HL-60 (cell line): Measurements from ENCODE around the gene PPA1.

Source experiments
- DNase-seq, 2 experiments: peaks; one replicate each; pipeline ENCODE4 v3.0.0-alpha.2; 2010 to 2020; ENCODE audit warnings: low read depth in 1 of 2, low spot score in 1 of 2
- H3K27ac ChIP-seq: fragments of 250-450 bp; sonication (Bioruptor Pico); replicated peaks from 2 replicates; pipeline ENCODE4 v1.5.1; 2020; ENCODE audit warnings: mild to moderate bottlenecking, moderate library complexity
- H3K27me3 ChIP-seq: fragments of 250-450 bp; sonication (Bioruptor Pico); 2 replicates; pipeline ENCODE4 v1.5.1; 2021; ENCODE audit warnings: mild to moderate bottlenecking, moderate library complexity; ENCODE audit not compliant: insufficient read depth, poor library complexity, severe bottlenecking
- H3K4me3 ChIP-seq: replicated peaks from 2 replicates; pipeline ENCODE4 v1.5.1; 2011; ENCODE audit warnings: mild to moderate bottlenecking, control low read depth, low read length; ENCODE audit not compliant: insufficient read depth
- CTCF ChIP-seq: IDR thresholded peaks from one replicate; pipeline ENCODE4 v1.5.1; 2011; ENCODE audit warnings: low read length, control low read depth, inconsistent platforms; ENCODE audit not compliant: insufficient read depth
- GABPA ChIP-seq: IDR thresholded peaks from 2 replicates; pipeline ENCODE4 v1.6.1; 2012; ENCODE audit warnings: low read depth
- POLR2AphosphoS5 ChIP-seq: IDR thresholded peaks from 2 replicates; pipeline ENCODE4 v1.6.1; 2012; ENCODE audit warnings: low read depth
- REST ChIP-seq: IDR thresholded peaks from 2 replicates; pipeline ENCODE4 v1.6.1; 2012; ENCODE audit warnings: low read depth; ENCODE audit not compliant: insufficient replicate concordance
- SPI1 ChIP-seq: IDR thresholded peaks from 2 replicates; pipeline ENCODE4 v1.6.1; 2012; ENCODE audit warnings: low read depth, mild to moderate bottlenecking, borderline replicate concordance

Gene PPA1

GRCh38 chr10:70267161-70267933 is 34.1 kb upstream of the PPA1 start:
- DNase-seq = peak in 1 of 2 experiments; percentile 56
- TF ChIP-seq REST = no peak
- TF ChIP-seq POLR2AphosphoS5 = no peak
- no peak for TF ChIP-seq SPI1
- no peak for TF ChIP-seq GABPA
- no peak for TF ChIP-seq CTCF
- Histone ChIP-seq H3K4me3 (no peak overlapping the region), H3K27ac (no peak overlapping the region), H3K27me3 (no peaks in the 10 kb centered on the region)

- Histone ChIP-seq H3K27me3 (no peaks in the 10 kb centered on the region), H3K4me3 (no peak overlapping the region), H3K27ac (no peak overlapping the region)
- DNase-seq = no peak
- TF ChIP-seq REST = no peak
- TF ChIP-seq SPI1 = no peak
- TF ChIP-seq POLR2AphosphoS5 = no peak
- TF ChIP-seq CTCF = no peak
- TF ChIP-seq GABPA = no peak
Observed at GRCh38 chr10:70266701-70267100, 33.5 kb upstream of the PPA1 start.

- DNase-seq = no peak
- no peak overlapping the region for H3K27ac ChIP-seq
- TF ChIP-seq GABPA (no peak), CTCF (no peak), SPI1 (no peak), POLR2AphosphoS5 (no peak), REST (no peak)
Observed at GRCh38 chr10:70266056-70266455, 32.8 kb upstream of the PPA1 start.

More at GRCh38 chr10:70266056-70266455, 32.8 kb upstream of the PPA1 start:
- Histone ChIP-seq H3K4me3 (no peak overlapping the region), H3K27me3 (no peaks in the 10 kb centered on the region)
